ENCODE results near the gene HHAT. TPM values are rescaled to one million over a fixed set of nuclear protein-coding genes. Genes with fewer than 3 reads are reported as not detected.

Gene HHAT
- total RNA-seq, 1 donor from 2014 or later: 13.7 TPM

DNA sequence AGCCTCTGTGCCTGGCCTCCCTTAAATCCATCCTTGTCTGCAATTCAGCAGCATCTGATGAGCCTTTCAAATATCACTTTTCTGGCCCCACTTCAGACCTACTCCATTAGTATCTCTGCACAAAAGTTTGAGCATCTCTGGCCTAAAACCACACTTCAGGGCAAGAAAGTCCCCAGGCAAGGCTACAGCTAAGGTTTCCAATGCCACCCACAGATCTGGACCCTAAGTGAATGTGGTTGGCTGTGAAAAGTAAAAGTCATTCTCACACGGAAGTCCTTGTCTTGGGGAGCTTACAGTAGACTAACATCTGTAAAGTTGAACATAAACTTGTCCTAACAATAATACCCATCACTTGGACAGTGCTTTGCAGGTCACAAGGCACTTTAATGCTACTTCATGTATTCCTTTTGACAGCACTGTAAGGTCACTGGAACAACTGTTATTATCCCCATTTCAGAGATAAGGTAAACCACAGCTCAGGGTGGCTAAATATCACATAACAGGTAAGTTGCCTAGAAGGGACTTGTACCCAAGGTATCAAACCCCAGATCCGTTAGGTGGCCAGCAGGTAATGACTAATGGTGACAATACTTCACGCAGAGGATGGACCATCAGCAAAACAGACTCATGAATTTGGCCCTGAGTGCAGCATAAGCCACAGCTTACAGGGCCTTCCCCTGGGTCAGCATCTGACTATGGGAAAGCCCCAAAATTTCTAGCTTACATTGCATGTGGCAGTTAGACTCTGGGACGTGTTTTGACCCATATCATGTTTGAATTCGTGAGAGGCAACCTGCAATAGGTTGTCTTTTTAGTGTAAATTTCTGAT, 356.0 kb downstream of the HHAT start:
- no peak overlapping the region for H3K4me3 ChIP-seq (ENCODE audit: low read depth, low read length)
- TF ChIP-seq, protein P1, sequence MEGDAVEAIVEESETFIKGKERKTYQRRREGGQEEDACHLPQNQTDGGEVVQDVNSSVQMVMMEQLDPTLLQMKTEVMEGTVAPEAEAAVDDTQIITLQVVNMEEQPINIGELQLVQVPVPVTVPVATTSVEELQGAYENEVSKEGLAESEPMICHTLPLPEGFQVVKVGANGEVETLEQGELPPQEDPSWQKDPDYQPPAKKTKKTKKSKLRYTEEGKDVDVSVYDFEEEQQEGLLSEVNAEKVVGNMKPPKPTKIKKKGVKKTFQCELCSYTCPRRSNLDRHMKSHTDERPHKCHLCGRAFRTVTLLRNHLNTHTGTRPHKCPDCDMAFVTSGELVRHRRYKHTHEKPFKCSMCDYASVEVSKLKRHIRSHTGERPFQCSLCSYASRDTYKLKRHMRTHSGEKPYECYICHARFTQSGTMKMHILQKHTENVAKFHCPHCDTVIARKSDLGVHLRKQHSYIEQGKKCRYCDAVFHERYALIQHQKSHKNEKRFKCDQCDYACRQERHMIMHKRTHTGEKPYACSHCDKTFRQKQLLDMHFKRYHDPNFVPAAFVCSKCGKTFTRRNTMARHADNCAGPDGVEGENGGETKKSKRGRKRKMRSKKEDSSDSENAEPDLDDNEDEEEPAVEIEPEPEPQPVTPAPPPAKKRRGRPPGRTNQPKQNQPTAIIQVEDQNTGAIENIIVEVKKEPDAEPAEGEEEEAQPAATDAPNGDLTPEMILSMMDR (conservative IDR thresholded peaks at IDR 0.05; ENCODE audit: low read depth, low read length): no peak
- DNase-seq (ENCODE audit: low read depth): no peak

DNA sequence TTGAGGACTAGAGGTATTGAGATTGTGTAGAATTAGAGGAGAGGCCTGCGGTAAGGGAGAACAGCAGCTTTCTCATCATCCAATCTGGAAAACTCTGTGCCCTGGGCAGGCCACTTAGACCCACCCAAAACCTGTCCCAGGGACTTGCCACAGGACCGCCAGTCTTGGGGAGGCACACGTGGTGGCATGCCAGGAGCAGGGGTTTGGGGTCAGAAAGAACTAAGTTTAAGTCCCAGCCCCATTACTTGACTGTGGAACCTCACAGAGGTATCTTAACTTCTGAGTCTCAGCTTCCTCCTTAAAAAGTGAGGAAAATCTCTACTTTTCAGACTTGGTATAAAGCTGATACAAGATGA, 356.6 kb downstream of the HHAT start:
- TF ChIP-seq, protein P1 (conservative IDR thresholded peaks at IDR 0.05; ENCODE audit: low read depth, low read length): no peak
- DNase-seq (ENCODE audit: low read depth): no peak
- H3K4me3 ChIP-seq (ENCODE audit: low read depth, low read length): no peak overlapping the region

DNA sequence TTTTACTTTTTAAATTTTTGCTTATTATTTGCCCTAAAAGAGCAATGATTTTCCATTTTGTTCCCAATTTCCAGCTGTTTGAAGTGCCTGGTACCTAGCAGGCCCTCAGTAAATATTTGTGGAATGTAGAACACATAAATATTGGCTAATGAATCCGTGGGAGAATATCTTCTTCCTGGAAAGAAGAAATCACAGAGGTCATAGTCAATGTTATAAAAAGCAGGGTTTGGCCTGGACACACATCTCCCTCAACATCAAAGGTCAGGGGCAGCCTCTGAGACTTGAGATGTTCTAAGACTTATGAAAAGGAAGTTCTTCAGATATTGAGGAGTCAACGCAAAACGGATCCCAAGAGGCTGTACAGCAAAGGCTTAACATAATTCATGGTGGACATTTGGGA, 358.1 kb downstream of the HHAT start:
- no peak for DNase-seq (ENCODE audit: low read depth)
- TF ChIP-seq, protein P1 (conservative IDR thresholded peaks at IDR 0.05; ENCODE audit: low read depth, low read length): no peak
- H3K4me3 ChIP-seq (ENCODE audit: low read depth, low read length): no peak overlapping the region

DNA sequence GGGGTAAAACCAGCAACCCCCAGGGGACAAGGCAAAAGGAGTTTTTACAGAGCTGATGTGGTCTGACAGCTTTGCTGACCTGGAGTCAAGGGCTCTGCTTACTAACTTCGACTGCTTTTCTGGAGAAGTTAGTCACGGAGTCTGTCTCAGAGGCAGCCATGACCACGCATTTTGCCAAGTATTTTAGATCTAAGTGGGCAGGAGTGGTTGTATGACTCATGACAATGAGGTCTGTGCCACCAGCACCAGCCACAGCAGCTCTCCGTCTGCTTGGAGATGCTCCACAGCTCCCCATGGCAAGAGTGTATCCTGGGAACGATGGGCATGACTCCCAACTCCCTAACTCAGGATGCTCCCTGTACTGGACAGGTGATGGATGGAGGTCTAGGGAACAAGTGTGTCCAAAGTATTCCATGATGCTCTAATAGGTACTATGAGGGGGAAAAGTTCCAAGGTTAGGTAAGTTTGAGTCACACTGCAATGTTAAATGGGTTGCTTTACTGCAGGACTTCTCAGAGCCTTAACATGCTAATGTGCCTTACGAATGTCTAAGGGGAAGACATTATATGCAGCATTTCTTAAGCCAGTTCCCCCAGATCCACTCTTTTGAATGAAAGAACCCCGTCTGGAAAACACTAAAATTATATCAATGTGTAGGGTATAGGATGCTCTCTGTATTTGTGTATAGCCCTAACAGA, 359.0 kb downstream of the HHAT start:
- DNase-seq (ENCODE audit: low read depth): peak; percentile 7
- no peak overlapping the region for H3K4me3 ChIP-seq (ENCODE audit: low read depth, low read length)
- TF ChIP-seq, protein P1 (conservative IDR thresholded peaks at IDR 0.05; ENCODE audit: low read depth, low read length): no peak

DNA sequence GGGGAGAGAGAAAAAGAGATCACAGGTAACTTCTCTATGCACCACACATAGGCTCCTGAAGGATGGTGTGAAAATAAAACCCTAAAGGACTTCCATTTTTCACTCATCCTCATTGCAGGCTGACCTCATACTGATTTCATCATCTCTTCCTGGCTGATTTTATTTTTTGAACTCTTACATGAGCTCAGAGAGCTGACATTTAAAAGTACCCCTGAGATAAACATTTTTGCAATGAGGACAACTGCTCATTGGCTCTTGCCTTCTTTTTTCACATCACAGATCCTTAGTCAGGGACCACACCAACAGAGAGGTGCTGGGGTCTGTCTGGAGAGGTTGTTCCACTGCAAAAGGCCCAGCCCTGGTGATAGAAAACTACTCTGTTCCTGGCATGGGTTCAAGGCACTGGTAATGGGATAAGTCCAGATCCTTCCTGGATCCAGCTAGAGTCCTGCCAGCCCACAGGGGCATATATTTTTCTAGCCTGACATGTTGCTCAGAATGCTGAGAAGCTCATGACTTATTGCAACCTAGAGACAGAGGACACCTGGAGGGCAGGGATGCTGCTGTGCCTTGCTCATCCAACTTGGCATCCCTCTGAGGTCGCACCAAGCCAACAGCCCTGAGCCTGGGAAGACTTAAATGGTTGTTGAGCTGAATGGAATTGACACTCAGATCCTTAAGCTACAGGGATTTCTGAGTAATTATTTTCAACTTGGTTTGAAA, 360.0 kb downstream of the HHAT start:
- H3K4me3 ChIP-seq (ENCODE audit: low read depth, low read length): no peak overlapping the region
- no peak for DNase-seq (ENCODE audit: low read depth)
- TF ChIP-seq, protein P1 (conservative IDR thresholded peaks at IDR 0.05; ENCODE audit: low read depth, low read length): no peak

DNA sequence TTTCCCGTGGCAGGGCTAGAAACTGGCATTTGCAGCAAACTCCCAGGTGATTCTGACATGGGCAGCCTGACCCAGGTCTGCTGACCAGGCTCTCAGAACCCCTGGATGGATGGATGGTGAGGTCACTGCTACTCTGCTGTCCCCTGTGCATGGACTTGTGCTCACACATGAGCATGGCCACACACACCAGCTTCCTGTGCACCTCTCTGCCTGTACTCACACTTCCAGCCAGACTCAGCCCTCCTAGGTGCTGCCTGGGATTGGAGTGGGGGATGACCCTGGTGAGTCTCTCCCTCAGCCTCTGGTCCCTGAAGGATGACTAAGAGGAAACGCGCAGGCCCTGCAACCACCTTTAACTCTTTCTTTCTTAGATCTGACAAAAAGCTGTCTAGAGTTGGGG, 361.1 kb downstream of the HHAT start:
- no peak overlapping the region for H3K4me3 ChIP-seq (ENCODE audit: low read depth, low read length)
- TF ChIP-seq, protein P1 (conservative IDR thresholded peaks at IDR 0.05; ENCODE audit: low read depth, low read length): no peak
- DNase-seq (ENCODE audit: low read depth): no peak

All from epithelial cell of proximal tubule (primary cell).